CD14-positive monocyte (primary cell): ENCODE measurements around the gene PCAT6. TPM values are rescaled to one million over a fixed set of nuclear protein-coding genes. Genes with fewer than 3 reads are reported as not detected.
"Not testable (repeated sequence)": the region's sequence is repeated elsewhere in the genome, so short reads cannot be mapped to it uniquely, and the experiment has no call there.

Experiments
- DNase-seq, 3 donors: peaks; one replicate each; pipeline ENCODE4 v3.0.0-alpha.2; 2011 to 2022
- H2AFZ ChIP-seq: 2 replicates; pipeline ENCODE4 v1.6.0; 2012; ENCODE audit warnings: mild to moderate bottlenecking, low read depth, low read length, inconsistent platforms; ENCODE audit not compliant: insufficient read depth, poor library complexity, severe bottlenecking
- H3K27ac ChIP-seq, 2 donors: 1 replicate in 1 of 2; 2 replicates in 1 of 2; pipeline ENCODE4 v1.5.1; 2012 to 2013; ENCODE audit warnings: low read length in 2 of 2, control low read depth in 1 of 2, inconsistent platforms in 1 of 2, low read depth in 1 of 2, mild to moderate bottlenecking in 1 of 2
- H3K27me3 ChIP-seq, 2 donors: one replicate each; pipeline versions ENCODE4 v1.6.0 to v1.6.1; 2011 to 2013; ENCODE audit warnings: low read length in 2 of 2; ENCODE audit not compliant: control insufficient read depth in 2 of 2, insufficient read depth in 2 of 2
- H3K36me3 ChIP-seq, 2 donors: replicated peaks in 1 of 2; 1 replicate in 1 of 2; 2 replicates in 1 of 2; pipeline versions ENCODE4 v1.5.1 to v1.6.1; 2012 to 2013; ENCODE audit warnings: low read length in 2 of 2, control low read depth in 1 of 2, inconsistent platforms in 1 of 2, mild to moderate bottlenecking in 1 of 2; ENCODE audit not compliant: insufficient read depth in 2 of 2, control insufficient read depth in 1 of 2
- H3K4me1 ChIP-seq, 2 donors: 1 replicate in 1 of 2; 2 replicates in 1 of 2; pipeline versions ENCODE4 v1.5.1 to v1.6.1; 2012 to 2013; ENCODE audit warnings: low read length in 2 of 2, control low read depth in 1 of 2, inconsistent platforms in 1 of 2, mild to moderate bottlenecking in 1 of 2, moderate library complexity in 1 of 2; ENCODE audit not compliant: insufficient read depth in 2 of 2, control insufficient read depth in 1 of 2
- H3K4me2 ChIP-seq: replicated peaks from 2 replicates; pipeline ENCODE3; 2012; ENCODE audit warnings: low read length, moderate library complexity, mild to moderate bottlenecking; ENCODE audit not compliant: poor library complexity, severe bottlenecking; ENCODE audit errors: extremely low read depth
- H3K4me3 ChIP-seq, 3 experiments: fragments of 200-600 bp in 1 of 3; sonication (generic) in 1 of 3; replicated peaks in 1 of 3; 1 replicate in 2 of 3; 2 replicates in 1 of 3; pipeline ENCODE4 v1.5.1; 2011 to 2013; ENCODE audit warnings: low read length in 3 of 3, mild to moderate bottlenecking in 3 of 3, control low read depth in 2 of 3, low read depth in 2 of 3, inconsistent platforms in 1 of 3, moderate library complexity in 1 of 3
- H3K79me2 ChIP-seq: 2 replicates; pipeline ENCODE4 v1.6.0; 2012; ENCODE audit warnings: mild to moderate bottlenecking, control low read depth, inconsistent platforms, low read length, moderate library complexity; ENCODE audit not compliant: insufficient read depth
- H3K9ac ChIP-seq: 2 replicates; pipeline ENCODE4 v1.6.0; 2017; ENCODE audit warnings: low read length, mild to moderate bottlenecking; ENCODE audit not compliant: insufficient read depth, poor library complexity, severe bottlenecking
- H3K9me3 ChIP-seq, 2 donors: replicated peaks in 1 of 2; 1 replicate in 1 of 2; 2 replicates in 1 of 2; pipeline versions ENCODE4 v1.5.1 to v1.6.1; 2012 to 2013; ENCODE audit warnings: low read length in 2 of 2, control low read depth in 1 of 2; ENCODE audit not compliant: control insufficient read depth in 1 of 2, insufficient read depth in 1 of 2
- H4K20me1 ChIP-seq: 2 replicates; pipeline ENCODE4 v1.6.0; 2012; ENCODE audit warnings: mild to moderate bottlenecking, low read length, control low read depth, moderate library complexity; ENCODE audit not compliant: insufficient read depth
- H3K27ac Mint-ChIP-seq, 7 donors: one replicate each; pipeline ENCODE4 v1.8.0; 2020; ENCODE audit warnings: mild to moderate bottlenecking in 7 of 7, mixed read lengths in 7 of 7, moderate library complexity in 6 of 7, inconsistent platforms in 2 of 7
- H3K27me3 Mint-ChIP-seq, 3 donors: one replicate each; pipeline ENCODE4 v1.8.0; 2021 to 2022; ENCODE audit warnings: low read depth in 3 of 3, mild to moderate bottlenecking in 3 of 3, mixed read lengths in 3 of 3, moderate library complexity in 3 of 3, inconsistent platforms in 1 of 3
- H3K36me3 Mint-ChIP-seq, 2 donors: one replicate each; pipeline ENCODE4 v1.8.0; 2020; ENCODE audit warnings: mixed read lengths in 2 of 2, inconsistent platforms in 1 of 2, mild to moderate bottlenecking in 1 of 2
- H3K4me1 Mint-ChIP-seq: one replicate; pipeline ENCODE4 v1.8.0; 2020; ENCODE audit warnings: mild to moderate bottlenecking, mixed read lengths
- H3K4me3 Mint-ChIP-seq, 2 donors: one replicate each; pipeline ENCODE4 v1.8.0; 2020; ENCODE audit warnings: mild to moderate bottlenecking in 2 of 2, mixed read lengths in 2 of 2, moderate library complexity in 1 of 2
- H3K9me3 Mint-ChIP-seq, 7 donors: one replicate each; pipeline ENCODE4 v1.8.0; 2020 to 2022; ENCODE audit warnings: mixed read lengths in 7 of 7, mild to moderate bottlenecking in 6 of 7, moderate library complexity in 6 of 7, inconsistent platforms in 2 of 7
- WGBS: methylation state at CpG from one replicate; pipeline ENCODE4 v1.1.5; 2013; ENCODE audit warnings: missing lambda C conversion rate; ENCODE audit not compliant: insufficient coverage; 5-methylcytosine and 5-hydroxymethylcytosine counted together
- intact Hi-C, 2 donors: fragments of 100-400 bp; cut with micrococcal nuclease; formaldehyde crosslinking; loops; one replicate each; pipeline versions ENCODE4 v1.15.0 to v1.15.1; 2023
- polyA plus RNA-seq, 3 donors: library from polyadenylated mRNA; depleted of rRNA in 1 of 3; unstranded in 2 of 3; stranded (reverse) in 1 of 3; fragments of 300-500 nt in 2 of 3; fragments of >200 nt in 1 of 3; fragmentation: Illumina TruSeq in 2 of 3; gene quantifications; 1 replicate in 2 of 3; 2 replicates in 1 of 3; pipeline ENCODE4 v1.2.3, GENCODE V29; 2012 to 2021
- TF ChIP-seq, protein P1 (sequence below): fragments of 200-600 bp; IDR thresholded peaks from one replicate; pipeline ENCODE4 v1.8.0; 2022; ENCODE audit warnings: antibody characterized with exemption, mild to moderate bottlenecking

Gene PCAT6
- polyA plus RNA-seq, 3 donors = 1.0 TPM; not detected in 2

DNA sequence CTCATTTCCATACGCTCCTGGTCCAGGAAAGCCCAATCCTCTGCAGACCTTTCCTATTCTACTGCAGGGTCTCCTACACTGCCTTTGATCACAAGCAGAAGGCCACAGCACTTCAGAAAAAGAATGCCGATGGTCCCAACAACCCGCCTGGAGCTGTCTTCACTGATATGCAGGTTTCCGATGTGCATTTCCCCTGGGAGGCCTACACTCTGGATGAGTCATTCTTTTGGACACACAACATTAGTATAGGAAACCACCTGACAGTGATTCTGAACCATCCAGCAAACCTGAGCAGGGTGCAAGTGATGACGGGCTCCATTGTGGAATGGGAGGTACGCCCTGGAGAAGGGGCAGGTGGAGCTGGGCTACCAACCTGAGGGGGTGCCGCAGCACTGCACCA, 15.0 kb downstream of the PCAT6 start:
- Mint-ChIP-seq H3K36me3 (no peaks in the 10 kb centered on the region), H3K4me1 (peaks cover 6% of the 10 kb centered on the region), H3K9me3 (no peaks in the 10 kb centered on the region), H3K27ac (no peak overlapping the region), H3K27me3 (peaks cover 5% of the 10 kb centered on the region in 3 donors), H3K4me3 (no peak overlapping the region)
- WGBS = 76% methylated on average over 5 of the region's 7 CpGs
- H3K79me2 ChIP-seq = no peaks in the 10 kb centered on the region
- no peak overlapping the region for H3K9ac ChIP-seq
- H3K4me3 ChIP-seq = no peak overlapping the region
- H3K27me3 ChIP-seq = no peaks in the 10 kb centered on the region
- TF ChIP-seq, protein P1, sequence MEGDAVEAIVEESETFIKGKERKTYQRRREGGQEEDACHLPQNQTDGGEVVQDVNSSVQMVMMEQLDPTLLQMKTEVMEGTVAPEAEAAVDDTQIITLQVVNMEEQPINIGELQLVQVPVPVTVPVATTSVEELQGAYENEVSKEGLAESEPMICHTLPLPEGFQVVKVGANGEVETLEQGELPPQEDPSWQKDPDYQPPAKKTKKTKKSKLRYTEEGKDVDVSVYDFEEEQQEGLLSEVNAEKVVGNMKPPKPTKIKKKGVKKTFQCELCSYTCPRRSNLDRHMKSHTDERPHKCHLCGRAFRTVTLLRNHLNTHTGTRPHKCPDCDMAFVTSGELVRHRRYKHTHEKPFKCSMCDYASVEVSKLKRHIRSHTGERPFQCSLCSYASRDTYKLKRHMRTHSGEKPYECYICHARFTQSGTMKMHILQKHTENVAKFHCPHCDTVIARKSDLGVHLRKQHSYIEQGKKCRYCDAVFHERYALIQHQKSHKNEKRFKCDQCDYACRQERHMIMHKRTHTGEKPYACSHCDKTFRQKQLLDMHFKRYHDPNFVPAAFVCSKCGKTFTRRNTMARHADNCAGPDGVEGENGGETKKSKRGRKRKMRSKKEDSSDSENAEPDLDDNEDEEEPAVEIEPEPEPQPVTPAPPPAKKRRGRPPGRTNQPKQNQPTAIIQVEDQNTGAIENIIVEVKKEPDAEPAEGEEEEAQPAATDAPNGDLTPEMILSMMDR = no peak
- no peak overlapping the region for H3K27ac ChIP-seq
- H3K4me2 ChIP-seq = no peak overlapping the region
- no peaks in the 10 kb centered on the region for H4K20me1 ChIP-seq
- intact Hi-C loops = no loop called here
- H3K9me3 ChIP-seq = no peaks in the 10 kb centered on the region
- no peak overlapping the region for H2AFZ ChIP-seq
- no peaks in the 10 kb centered on the region for H3K4me1 ChIP-seq
- H3K36me3 ChIP-seq = no peaks in the 10 kb centered on the region
- no peak for DNase-seq

DNA sequence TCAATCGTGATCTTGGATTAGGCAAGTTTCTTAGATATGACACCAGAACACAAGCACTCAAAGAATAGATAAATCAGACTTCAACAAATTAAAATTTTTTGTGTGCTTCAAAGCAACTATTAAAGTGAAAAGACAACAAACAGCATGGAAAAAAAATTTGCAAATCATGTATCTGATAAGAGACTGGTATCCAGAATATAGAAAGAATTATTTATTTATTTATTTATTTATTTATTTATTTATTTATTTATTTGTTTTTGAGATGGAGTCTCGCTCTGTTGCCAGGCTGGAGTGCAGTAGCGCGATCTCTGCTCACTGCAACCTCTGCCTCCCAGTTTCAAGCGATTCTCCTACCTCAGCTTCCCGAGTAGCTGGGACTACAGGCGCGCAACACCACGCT, 18.5 kb downstream of the PCAT6 start:
- intact Hi-C loops, H3K27me3 Mint-ChIP-seq, H3K27ac Mint-ChIP-seq, H2AFZ ChIP-seq, H3K36me3 Mint-ChIP-seq, H3K9ac ChIP-seq, H4K20me1 ChIP-seq, H3K4me1 ChIP-seq, H3K4me1 Mint-ChIP-seq, H3K9me3 Mint-ChIP-seq, DNase-seq, H3K79me2 ChIP-seq, H3K27ac ChIP-seq, H3K4me3 Mint-ChIP-seq, H3K4me2 ChIP-seq, H3K27me3 ChIP-seq, H3K4me3 ChIP-seq, H3K9me3 ChIP-seq, H3K36me3 ChIP-seq: not testable (repeated sequence)
- WGBS = no CpG with 5 or more reads among the region's 9 CpGs
